ENCODE measurements around the gene ETFBKMT.

The ETFBKMT gene

DNA sequence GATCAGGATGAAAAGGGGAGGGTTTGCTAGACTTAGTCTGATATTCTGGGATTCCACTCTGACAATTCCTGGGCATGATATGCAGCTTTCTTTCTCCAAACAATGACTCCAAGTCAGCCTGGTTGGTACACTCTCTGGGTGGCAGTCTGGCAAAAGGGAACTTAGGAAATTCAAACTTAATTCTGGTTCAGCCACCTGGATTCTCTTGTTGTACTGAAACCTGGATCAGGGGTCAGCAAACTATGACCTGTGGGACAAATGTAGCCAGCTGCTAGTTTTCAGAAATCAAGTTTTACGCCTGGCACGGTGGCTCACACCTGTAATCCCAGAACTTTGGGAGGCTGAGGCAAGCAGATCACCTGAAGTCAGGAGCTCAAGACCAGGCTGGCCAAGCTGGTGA, 63.1 kb downstream of the ETFBKMT start (continued):
- TF ChIP-seq POU6F1 (CRISPR knock-in tag; IDR thresholded peaks at IDR 0.05; ENCODE audit: borderline replicate concordance, low read depth) (no peak), CSDC2 (CRISPR knock-in tag; IDR thresholded peaks at IDR 0.05) (no peak), ESRRG (CRISPR knock-in tag; IDR thresholded peaks at IDR 0.05) (no peak), ZFP3 (CRISPR knock-in tag; IDR thresholded peaks at IDR 0.05) (no peak), ISL1 (CRISPR knock-in tag; IDR thresholded peaks at IDR 0.05) (no peak)
- TF ChIP-seq, protein P1, sequence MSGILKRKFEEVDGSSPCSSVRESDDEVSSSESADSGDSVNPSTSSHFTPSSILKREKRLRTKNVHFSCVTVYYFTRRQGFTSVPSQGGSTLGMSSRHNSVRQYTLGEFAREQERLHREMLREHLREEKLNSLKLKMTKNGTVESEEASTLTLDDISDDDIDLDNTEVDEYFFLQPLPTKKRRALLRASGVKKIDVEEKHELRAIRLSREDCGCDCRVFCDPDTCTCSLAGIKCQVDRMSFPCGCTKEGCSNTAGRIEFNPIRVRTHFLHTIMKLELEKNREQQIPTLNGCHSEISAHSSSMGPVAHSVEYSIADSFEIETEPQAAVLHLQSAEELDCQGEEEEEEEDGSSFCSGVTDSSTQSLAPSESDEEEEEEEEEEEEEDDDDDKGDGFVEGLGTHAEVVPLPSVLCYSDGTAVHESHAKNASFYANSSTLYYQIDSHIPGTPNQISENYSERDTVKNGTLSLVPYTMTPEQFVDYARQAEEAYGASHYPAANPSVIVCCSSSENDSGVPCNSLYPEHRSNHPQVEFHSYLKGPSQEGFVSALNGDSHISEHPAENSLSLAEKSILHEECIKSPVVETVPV (CRISPR knock-in tag; IDR thresholded peaks at IDR 0.05): no peak
